ENCODE measurements around the gene TRAFD1.
A peak's percentile ranks its signal among the peaks of the same experiment; 100 is the strongest.

TRAFD1 gene

GRCh38 chr12:112179341-112179740 is 54.0 kb downstream of the TRAFD1 start:
- DNase-seq (ENCODE audit: low read depth): no peak
- no peak for TF ChIP-seq CTCF (IDR thresholded peaks at IDR 0.05; ENCODE audit: control insufficient read depth, insufficient read depth, low read depth, low read length, missing control alignments)
- no peak overlapping the region for H3K4me3 ChIP-seq (ENCODE audit: control insufficient read depth, low read depth, low read length)

GRCh38 chr12:112179916-112180315 is 54.6 kb downstream of the TRAFD1 start:
- no peak for DNase-seq (ENCODE audit: low read depth)
- H3K4me3 ChIP-seq (ENCODE audit: control insufficient read depth, low read depth, low read length): no peak overlapping the region
- no peak for TF ChIP-seq CTCF (IDR thresholded peaks at IDR 0.05; ENCODE audit: control insufficient read depth, insufficient read depth, low read depth, low read length, missing control alignments)

- no peak for TF ChIP-seq CTCF (IDR thresholded peaks at IDR 0.05; ENCODE audit: control insufficient read depth, insufficient read depth, low read depth, low read length, missing control alignments)
- H3K4me3 ChIP-seq (ENCODE audit: control insufficient read depth, low read depth, low read length): no peak overlapping the region
- no peak for DNase-seq (ENCODE audit: low read depth)
Measured at GRCh38 chr12:112180422-112180821, 55.1 kb downstream of the TRAFD1 start.

- no peak for TF ChIP-seq CTCF (IDR thresholded peaks at IDR 0.05; ENCODE audit: control insufficient read depth, insufficient read depth, low read depth, low read length, missing control alignments)
- no peak for DNase-seq (ENCODE audit: low read depth)
- H3K4me3 ChIP-seq (ENCODE audit: control insufficient read depth, low read depth, low read length): no peak overlapping the region
Measured at GRCh38 chr12:112182499-112182898, 57.1 kb downstream of the TRAFD1 start.

GRCh38 chr12:112183141-112184021 is 58.0 kb downstream of the TRAFD1 start:
- peak; percentile 2 for DNase-seq (ENCODE audit: low read depth)
- no peak overlapping the region for H3K4me3 ChIP-seq (ENCODE audit: control insufficient read depth, low read depth, low read length)
- no peak for TF ChIP-seq CTCF (IDR thresholded peaks at IDR 0.05; ENCODE audit: control insufficient read depth, insufficient read depth, low read depth, low read length, missing control alignments)

- DNase-seq (ENCODE audit: low read depth): no peak
- no peak for TF ChIP-seq CTCF (IDR thresholded peaks at IDR 0.05; ENCODE audit: control insufficient read depth, insufficient read depth, low read depth, low read length, missing control alignments)
- H3K4me3 ChIP-seq (ENCODE audit: control insufficient read depth, low read depth, low read length): no peak overlapping the region
Measured at GRCh38 chr12:112184056-112184887, 58.9 kb downstream of the TRAFD1 start.

All from AG09309 (cell line).